Neutrophil (primary cell): Measurements from ENCODE around the gene LARGE1.
"Not testable (repeated sequence)": the region's sequence is repeated elsewhere in the genome, so short reads cannot be mapped to it uniquely, and the experiment has no call there.

Experiments used
- H3K27ac ChIP-seq: fragments of 200-600 bp; sonication (generic); 2 replicates; pipeline ENCODE4 v1.5.1; 2016; ENCODE audit warnings: mild to moderate bottlenecking, moderate library complexity
- H3K27me3 ChIP-seq: fragments of 200-600 bp; sonication (generic); 2 replicates; pipeline ENCODE4 v1.6.0; 2016; ENCODE audit warnings: mild to moderate bottlenecking
- H3K36me3 ChIP-seq: fragments of 200-600 bp; sonication (generic); 2 replicates; pipeline ENCODE4 v1.5.1; 2017
- H3K4me1 ChIP-seq, 2 experiments: fragments of 200-600 bp in 1 of 2; sonication (generic) in 1 of 2; 1 replicate in 1 of 2; 2 replicates in 1 of 2; pipeline versions ENCODE4 v1.5.1 to v1.6.1; 2013 to 2016; ENCODE audit warnings: low read depth in 1 of 2, low read length in 1 of 2, mild to moderate bottlenecking in 1 of 2, moderate library complexity in 1 of 2; ENCODE audit not compliant: control insufficient read depth in 1 of 2, insufficient read depth in 1 of 2
- H3K4me3 ChIP-seq, 2 experiments: fragments of 200-600 bp in 1 of 2; sonication (generic) in 1 of 2; 1 replicate in 1 of 2; 2 replicates in 1 of 2; pipeline ENCODE4 v1.5.1; 2013 to 2016; ENCODE audit warnings: low read depth in 1 of 2, low read length in 1 of 2, mild to moderate bottlenecking in 1 of 2, moderate library complexity in 1 of 2
- H3K9me3 ChIP-seq: fragments of 200-600 bp; sonication (generic); 2 replicates; pipeline ENCODE4 v1.5.1; 2016
- TF ChIP-seq, protein P1 (sequence below): fragments of 200-600 bp; sonication (generic); IDR thresholded peaks from 2 replicates; pipeline ENCODE4 v1.5.1; 2016; ENCODE audit warnings: antibody characterized with exemption

The LARGE1 gene

DNA sequence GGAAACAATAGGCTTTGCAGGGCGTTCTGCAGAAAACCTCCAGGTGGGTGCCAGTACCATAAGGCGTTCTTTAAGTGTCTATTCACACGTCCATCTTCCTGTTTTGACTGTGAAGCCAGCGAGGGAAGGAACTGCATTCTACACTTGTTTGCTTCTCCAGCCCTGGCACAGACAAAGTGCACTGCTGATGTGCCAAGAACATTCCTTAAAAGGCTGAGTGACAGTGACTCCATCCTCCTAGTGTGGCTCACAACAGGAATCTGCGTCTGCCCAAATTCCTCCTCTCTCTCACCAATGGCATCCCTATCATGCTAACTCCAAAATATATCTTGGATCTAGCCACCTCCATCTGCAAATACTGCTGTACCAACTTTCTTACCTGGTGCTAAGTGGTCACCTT, 454.7 kb downstream of the LARGE1 start:
- Histone ChIP-seq H3K27ac (no peak overlapping the region), H3K4me1 (no peaks in the 10 kb centered on the region), H3K9me3 (no peaks in the 10 kb centered on the region), H3K4me3 (no peak overlapping the region), H3K27me3 (no peaks in the 10 kb centered on the region), H3K36me3 (no peaks in the 10 kb centered on the region)
- TF ChIP-seq, protein P1, sequence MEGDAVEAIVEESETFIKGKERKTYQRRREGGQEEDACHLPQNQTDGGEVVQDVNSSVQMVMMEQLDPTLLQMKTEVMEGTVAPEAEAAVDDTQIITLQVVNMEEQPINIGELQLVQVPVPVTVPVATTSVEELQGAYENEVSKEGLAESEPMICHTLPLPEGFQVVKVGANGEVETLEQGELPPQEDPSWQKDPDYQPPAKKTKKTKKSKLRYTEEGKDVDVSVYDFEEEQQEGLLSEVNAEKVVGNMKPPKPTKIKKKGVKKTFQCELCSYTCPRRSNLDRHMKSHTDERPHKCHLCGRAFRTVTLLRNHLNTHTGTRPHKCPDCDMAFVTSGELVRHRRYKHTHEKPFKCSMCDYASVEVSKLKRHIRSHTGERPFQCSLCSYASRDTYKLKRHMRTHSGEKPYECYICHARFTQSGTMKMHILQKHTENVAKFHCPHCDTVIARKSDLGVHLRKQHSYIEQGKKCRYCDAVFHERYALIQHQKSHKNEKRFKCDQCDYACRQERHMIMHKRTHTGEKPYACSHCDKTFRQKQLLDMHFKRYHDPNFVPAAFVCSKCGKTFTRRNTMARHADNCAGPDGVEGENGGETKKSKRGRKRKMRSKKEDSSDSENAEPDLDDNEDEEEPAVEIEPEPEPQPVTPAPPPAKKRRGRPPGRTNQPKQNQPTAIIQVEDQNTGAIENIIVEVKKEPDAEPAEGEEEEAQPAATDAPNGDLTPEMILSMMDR, result no peak

DNA sequence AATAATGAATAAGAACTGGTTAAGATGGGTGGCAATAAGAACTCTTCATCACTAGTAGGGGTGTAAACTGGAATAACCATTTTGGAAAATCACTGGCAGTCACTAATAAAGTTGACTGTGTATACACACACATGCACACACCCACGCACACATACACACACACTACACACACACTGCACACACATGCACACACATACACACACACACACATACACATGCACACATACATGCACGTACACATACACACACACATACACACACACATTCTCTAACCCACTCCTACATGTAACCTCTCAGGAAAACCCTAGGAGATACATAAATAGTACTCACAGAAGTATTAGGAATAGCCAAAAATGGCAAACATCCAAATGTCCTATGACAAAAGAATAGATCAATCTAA, 455.6 kb downstream of the LARGE1 start:
- H3K27me3 ChIP-seq, result no peaks in the 10 kb centered on the region
- no peaks in the 10 kb centered on the region for H3K36me3 ChIP-seq
- H3K4me1 ChIP-seq, result no peaks in the 10 kb centered on the region
- H3K27ac ChIP-seq, result no peak overlapping the region
- H3K9me3 ChIP-seq, result no peaks in the 10 kb centered on the region
- H3K4me3 ChIP-seq, result no peak overlapping the region
- TF ChIP-seq, protein P1, result no peak

DNA sequence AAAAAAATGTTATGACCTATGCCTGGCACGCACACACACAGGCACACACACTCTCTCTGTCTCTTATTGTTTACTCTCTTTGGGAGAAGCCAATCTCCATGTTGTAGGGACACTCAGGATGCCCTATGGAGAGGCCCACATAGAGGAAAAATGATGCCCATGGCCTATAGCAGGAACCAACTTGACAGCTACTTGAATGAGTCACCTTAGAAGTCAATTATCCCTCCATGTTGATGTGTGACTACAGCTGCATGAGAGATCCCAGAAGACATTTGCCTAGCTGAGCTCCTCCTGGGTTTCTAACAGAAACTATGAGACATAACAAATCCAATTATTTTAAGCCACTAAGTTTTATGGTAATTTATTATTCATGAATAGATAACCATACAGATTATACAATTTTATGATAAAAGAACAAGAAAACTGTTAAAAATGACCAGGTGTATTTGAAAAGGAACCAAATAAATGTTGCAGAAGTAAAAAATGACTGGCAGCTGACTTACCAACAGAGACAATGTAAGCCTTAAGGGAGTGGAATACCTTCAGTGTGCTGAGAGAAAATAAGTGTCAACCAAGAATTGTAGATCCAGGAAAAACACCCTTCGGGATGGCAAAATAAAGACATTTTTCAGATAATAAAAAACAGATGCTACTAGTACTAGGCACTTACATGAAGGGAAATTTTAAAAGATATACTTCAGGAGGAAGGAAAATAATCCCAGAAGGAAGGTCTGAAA, 458.4 kb downstream of the LARGE1 start:
- no peaks in the 10 kb centered on the region for H3K36me3 ChIP-seq
- no peaks in the 10 kb centered on the region for H3K4me1 ChIP-seq

DNA sequence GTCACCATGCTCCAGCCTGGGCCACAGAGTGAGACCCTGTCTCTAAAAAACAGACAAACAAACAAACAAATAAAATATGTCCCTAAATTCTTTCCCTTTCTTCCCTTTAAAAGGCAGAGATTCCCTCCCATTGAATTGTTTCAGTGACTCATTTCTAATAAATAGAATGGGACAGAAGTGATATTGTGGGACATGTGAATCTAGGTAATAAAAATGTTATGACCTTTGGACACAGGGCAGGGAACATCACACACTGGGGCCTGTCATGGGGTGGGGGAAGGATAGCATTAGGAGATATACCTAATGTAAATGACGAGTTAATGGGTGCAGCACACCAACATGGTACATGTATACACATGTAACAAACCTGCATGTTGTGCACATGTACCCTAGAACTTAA, 459.0 kb downstream of the LARGE1 start:
- not testable (repeated sequence) for H3K4me1 ChIP-seq

More for the DNA sequence above, 458.4 kb downstream of the LARGE1 start:
- Histone ChIP-seq H3K9me3 (no peaks in the 10 kb centered on the region), H3K27me3 (no peaks in the 10 kb centered on the region), H3K4me3 (no peak overlapping the region), H3K27ac (no peak overlapping the region)
- TF ChIP-seq, protein P1, result no peak

DNA sequence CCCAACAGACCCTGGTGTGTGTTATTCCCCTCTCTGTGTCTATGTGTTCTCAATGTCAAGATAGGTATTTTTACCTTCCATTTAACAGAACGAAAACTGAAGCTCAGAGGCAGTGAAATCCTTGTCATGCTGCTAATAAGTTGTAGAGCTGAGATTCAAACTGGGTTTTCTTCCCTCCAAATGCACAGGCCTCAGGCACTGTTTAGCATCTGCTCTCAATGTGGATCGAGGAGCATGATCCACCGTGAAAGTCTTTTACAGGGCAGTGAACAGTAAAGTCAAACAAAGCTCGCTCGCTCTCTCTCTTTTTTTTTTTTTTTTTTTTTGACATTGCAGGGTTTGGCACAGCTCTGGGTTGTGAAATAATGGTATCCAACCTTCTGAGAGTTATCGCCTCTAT, 461.1 kb downstream of the LARGE1 start:
- Histone ChIP-seq H3K36me3 (no peaks in the 10 kb centered on the region), H3K9me3 (no peaks in the 10 kb centered on the region), H3K4me3 (no peak overlapping the region), H3K27me3 (no peaks in the 10 kb centered on the region), H3K4me1 (no peaks in the 10 kb centered on the region), H3K27ac (no peak overlapping the region)
- TF ChIP-seq, protein P1, result no peak

More for the DNA sequence above, 459.0 kb downstream of the LARGE1 start:
- not testable (repeated sequence) for H3K27me3 ChIP-seq, H3K9me3 ChIP-seq, H3K36me3 ChIP-seq, H3K4me3 ChIP-seq, H3K27ac ChIP-seq

DNA sequence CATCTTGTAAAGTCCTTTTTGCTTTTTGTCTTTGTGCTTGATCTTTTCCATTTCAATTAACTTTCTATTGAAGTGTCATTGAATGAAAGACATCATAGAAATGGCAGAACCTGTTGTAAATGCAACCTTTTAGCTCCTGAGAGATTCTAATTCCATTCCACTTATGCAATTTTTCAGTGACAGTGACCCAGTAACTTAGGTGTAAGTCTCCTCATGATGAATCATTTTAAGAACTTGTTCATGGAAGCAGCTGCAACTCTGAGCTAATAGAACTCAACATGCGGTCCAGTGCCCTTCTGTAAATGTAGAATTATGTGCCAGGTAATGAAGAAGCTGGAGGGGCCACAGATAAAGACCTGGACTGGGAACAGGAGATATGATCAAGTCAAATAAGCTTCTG, 463.8 kb downstream of the LARGE1 start:
- Histone ChIP-seq H3K9me3 (no peaks in the 10 kb centered on the region), H3K4me3 (no peak overlapping the region), H3K27me3 (no peaks in the 10 kb centered on the region), H3K27ac (no peak overlapping the region), H3K4me1 (no peaks in the 10 kb centered on the region), H3K36me3 (no peaks in the 10 kb centered on the region)
- TF ChIP-seq, protein P1, result no peak
